ENCODE data around the gene SLC1A2. TPM values are rescaled to one million over a fixed set of nuclear protein-coding genes. Genes with fewer than 3 reads are reported as not detected.

Gene SLC1A2
- total RNA-seq, 1 experiment from 2014 or later, result not detected

- BruUV-seq (replicated peaks), result no TSS peak
- intact Hi-C loops (cut with micrococcal nuclease), result no loop called here
- DNase-seq (ENCODE audit: unreplicated experiment), result no peak
- no peak overlapping the region for H3K4me3 Mint-ChIP-seq (ENCODE audit: unreplicated experiment)
- H3K4me1 Mint-ChIP-seq (ENCODE audit: insufficient read depth, unreplicated experiment), result peaks cover 5% of the 10 kb centered on the region
- CTCF ChIA-PET, result interaction anchor here (0.5 to 1.3 kb wide), 3 partner anchors 13 to 136 kb away, joined by 3 to 6 read pairs (median 3); no protein-coding TSS in a partner anchor
- H3K36me3 Mint-ChIP-seq (ENCODE audit: insufficient read depth, unreplicated experiment), result no peaks in the 10 kb centered on the region
- no peaks in the 10 kb centered on the region for H3K9me3 Mint-ChIP-seq (ENCODE audit: unreplicated experiment)
- POLR2A ChIA-PET, result interaction anchor here (0.6 kb wide), 1 partner anchor 215 kb away, joined by 7 read pairs; no protein-coding TSS in a partner anchor
- H3K27me3 Mint-ChIP-seq (ENCODE audit: insufficient read depth, unreplicated experiment), result no peaks in the 10 kb centered on the region
- no peak overlapping the region for H3K27ac Mint-ChIP-seq (ENCODE audit: low read depth, unreplicated experiment)
- no peak for TF ChIP-seq CTCF (IDR thresholded peaks at IDR 0.05; ENCODE audit: unreplicated experiment)
These were observed 168.7 kb downstream of the SLC1A2 start for GRCh38 chr11:35250621-35251020.

GRCh38 chr11:35250192-35250591 is 169.2 kb downstream of the SLC1A2 start:
- BruUV-seq (replicated peaks), result no TSS peak
- peaks cover 5% of the 10 kb centered on the region for H3K4me1 Mint-ChIP-seq (ENCODE audit: insufficient read depth, unreplicated experiment)

GRCh38 chr11:35248558-35249323 is 170.6 kb downstream of the SLC1A2 start:
- Mint-ChIP-seq H3K27ac (ENCODE audit: low read depth, unreplicated experiment) (no peak overlapping the region), H3K4me1 (ENCODE audit: insufficient read depth, unreplicated experiment) (peaks cover 5% of the 10 kb centered on the region), H3K36me3 (ENCODE audit: insufficient read depth, unreplicated experiment) (no peaks in the 10 kb centered on the region), H3K4me3 (ENCODE audit: unreplicated experiment) (no peak overlapping the region), H3K9me3 (ENCODE audit: unreplicated experiment) (no peaks in the 10 kb centered on the region), H3K27me3 (ENCODE audit: insufficient read depth, unreplicated experiment) (no peaks in the 10 kb centered on the region)
- no peak for TF ChIP-seq CTCF (IDR thresholded peaks at IDR 0.05; ENCODE audit: unreplicated experiment)
- ChIA-PET CTCF (no interaction called here), POLR2A (no interaction called here)
- no peak for DNase-seq (ENCODE audit: unreplicated experiment)
- BruUV-seq (replicated peaks), result no TSS peak
- intact Hi-C loops (cut with micrococcal nuclease), result no loop called here

More at GRCh38 chr11:35250192-35250591, 169.2 kb downstream of the SLC1A2 start:
- no peak for DNase-seq (ENCODE audit: unreplicated experiment)
- ChIA-PET POLR2A (interaction anchor here (0.6 kb wide), 1 partner anchor 215 kb away, joined by 7 read pairs; no protein-coding TSS in a partner anchor), CTCF (interaction anchor here (0.5 to 1.3 kb wide), 3 partner anchors 12 to 136 kb away, joined by 3 to 6 read pairs (median 3); no protein-coding TSS in a partner anchor)
- Mint-ChIP-seq H3K27me3 (ENCODE audit: insufficient read depth, unreplicated experiment) (no peaks in the 10 kb centered on the region), H3K9me3 (ENCODE audit: unreplicated experiment) (no peaks in the 10 kb centered on the region), H3K36me3 (ENCODE audit: insufficient read depth, unreplicated experiment) (no peaks in the 10 kb centered on the region), H3K27ac (ENCODE audit: low read depth, unreplicated experiment) (no peak overlapping the region), H3K4me3 (ENCODE audit: unreplicated experiment) (no peak overlapping the region)
- intact Hi-C loops (cut with micrococcal nuclease), result no loop called here
- no peak for TF ChIP-seq CTCF (IDR thresholded peaks at IDR 0.05; ENCODE audit: unreplicated experiment)

- Mint-ChIP-seq H3K4me3 (ENCODE audit: unreplicated experiment) (no peak overlapping the region), H3K27ac (ENCODE audit: low read depth, unreplicated experiment) (no peak overlapping the region), H3K27me3 (ENCODE audit: insufficient read depth, unreplicated experiment) (no peaks in the 10 kb centered on the region), H3K9me3 (ENCODE audit: unreplicated experiment) (no peaks in the 10 kb centered on the region), H3K36me3 (ENCODE audit: insufficient read depth, unreplicated experiment) (no peaks in the 10 kb centered on the region), H3K4me1 (ENCODE audit: insufficient read depth, unreplicated experiment) (peaks cover 5% of the 10 kb centered on the region)
- BruUV-seq (replicated peaks), result no TSS peak
- no peak for DNase-seq (ENCODE audit: unreplicated experiment)
- CTCF ChIA-PET, result no interaction called here
- intact Hi-C loops (cut with micrococcal nuclease), result no loop called here
- POLR2A ChIA-PET, result no interaction called here
- no peak for TF ChIP-seq CTCF (IDR thresholded peaks at IDR 0.05; ENCODE audit: unreplicated experiment)
These were observed 171.5 kb downstream of the SLC1A2 start for GRCh38 chr11:35247863-35248262.
